Measurements from ENCODE around the gene SLC39A1.

- no peak for TF ChIP-seq CTCF (IDR thresholded peaks at IDR 0.05)
- no peak for TF ChIP-seq E2F4 (CRISPR knock-in tag; IDR thresholded peaks at IDR 0.05; ENCODE audit: borderline replicate concordance, low read depth)
- no peak for TF ChIP-seq CDX4 (CRISPR knock-in tag; IDR thresholded peaks at IDR 0.05; ENCODE audit: borderline replicate concordance)
- TF ChIP-seq SP1 (CRISPR knock-in tag; conservative IDR thresholded peaks at IDR 0.05): no peak
Measured at GRCh38 chr1:153944827-153945117, 18.6 kb downstream of the SLC39A1 start.
